ENCODE data around the gene FYB1.

Gene FYB1

GRCh38 chr5:39121315-39121714 is 98.0 kb downstream of the FYB1 start:
- DNase-seq (ENCODE audit: low read depth in 2 of 2): no peak

- DNase-seq (ENCODE audit: low read depth in 2 of 2): no peak
Observed at GRCh38 chr5:39120052-39120420, 99.3 kb downstream of the FYB1 start.

GRCh38 chr5:39119404-39120051 is 99.8 kb downstream of the FYB1 start:
- DNase-seq (ENCODE audit: low read depth in 2 of 2): no peak

- no peak for DNase-seq (ENCODE audit: low read depth in 2 of 2)
Observed at GRCh38 chr5:39118638-39119037, 100.7 kb downstream of the FYB1 start.

GRCh38 chr5:39117401-39117800 is 102.0 kb downstream of the FYB1 start:
- DNase-seq (ENCODE audit: low read depth in 2 of 2): no peak

- no peak for DNase-seq (ENCODE audit: low read depth in 2 of 2)
Observed at GRCh38 chr5:39116344-39117170, 102.8 kb downstream of the FYB1 start.

- no peak for DNase-seq (ENCODE audit: low read depth in 2 of 2)
Observed at GRCh38 chr5:39115644-39116343, 103.6 kb downstream of the FYB1 start.

- DNase-seq (ENCODE audit: low read depth in 2 of 2): no peak
Observed at GRCh38 chr5:39114155-39114554, 105.2 kb downstream of the FYB1 start.

GRCh38 chr5:39113354-39113953 is 105.9 kb downstream of the FYB1 start:
- no peak for DNase-seq (ENCODE audit: low read depth in 2 of 2)

GRCh38 chr5:39109606-39110005 is 109.8 kb downstream of the FYB1 start:
- no peak for DNase-seq (ENCODE audit: low read depth in 2 of 2)

- DNase-seq (ENCODE audit: low read depth in 2 of 2): no peak
Observed at GRCh38 chr5:39108987-39109386, 110.4 kb downstream of the FYB1 start.

GRCh38 chr5:39107350-39107749 is 112.0 kb downstream of the FYB1 start:
- DNase-seq (ENCODE audit: low read depth in 2 of 2): no peak

- DNase-seq (ENCODE audit: low read depth in 2 of 2): no peak
Observed at GRCh38 chr5:39106322-39106721, 113.0 kb downstream of the FYB1 start.

- DNase-seq (ENCODE audit: low read depth in 2 of 2): no peak
Observed at GRCh38 chr5:39104221-39104620, 115.1 kb downstream of the FYB1 start.

GRCh38 chr5:39102684-39103155 is 116.6 kb downstream of the FYB1 start:
- DNase-seq (ENCODE audit: low read depth in 2 of 2): no peak

- DNase-seq (ENCODE audit: low read depth in 2 of 2): no peak
Observed at GRCh38 chr5:39100851-39101396, 118.4 kb downstream of the FYB1 start.

GRCh38 chr5:39100301-39100850 is 119.0 kb downstream of the FYB1 start:
- DNase-seq (ENCODE audit: low read depth in 2 of 2): no peak

GRCh38 chr5:39099831-39100230 is 119.5 kb downstream of the FYB1 start:
- no peak for DNase-seq (ENCODE audit: low read depth in 2 of 2)

- no peak for DNase-seq (ENCODE audit: low read depth in 2 of 2)
Observed at GRCh38 chr5:39093352-39093751, 126.0 kb downstream of the FYB1 start.

GRCh38 chr5:39092581-39093351 is 126.6 kb downstream of the FYB1 start:
- no peak for DNase-seq (ENCODE audit: low read depth in 2 of 2)
